Fibroblast of skin of scalp (primary cell): ENCODE data around the gene MLXIPL.
"Not testable (repeated sequence)": the region's sequence is repeated elsewhere in the genome, so short reads cannot be mapped to it uniquely, and the experiment has no call there.

ENCODE experiments used
- DNase-seq: peaks from one replicate; pipeline ENCODE4 v3.0.0-alpha.2; 2013

The MLXIPL gene

GRCh38 chr7:73646785-73647724 lies 22.7 kb upstream of the MLXIPL start:
- DNase-seq, result no peak

- DNase-seq, result no peak
Measured at GRCh38 chr7:73645643-73646174, 21.4 kb upstream of the MLXIPL start.

GRCh38 chr7:73644688-73645286 lies 20.5 kb upstream of the MLXIPL start:
- DNase-seq, result peak; percentile 8

GRCh38 chr7:73642834-73643233 lies 18.5 kb upstream of the MLXIPL start:
- DNase-seq, result peak; percentile 19

- DNase-seq, result no peak
Measured at GRCh38 chr7:73638911-73639310, 14.6 kb upstream of the MLXIPL start.

GRCh38 chr7:73635428-73636200 lies 11.3 kb upstream of the MLXIPL start:
- DNase-seq, result no peak

- DNase-seq, result no peak
Measured at GRCh38 chr7:73633844-73634243, 9.5 kb upstream of the MLXIPL start.

- no peak for DNase-seq
Measured at GRCh38 chr7:73633323-73633722, 9.0 kb upstream of the MLXIPL start.

- no peak for DNase-seq
Measured at GRCh38 chr7:73631558-73631957, 7.2 kb upstream of the MLXIPL start.

GRCh38 chr7:73628504-73628903 lies 4.2 kb upstream of the MLXIPL start:
- no peak for DNase-seq

- no peak for DNase-seq
Measured at GRCh38 chr7:73626814-73627213, 2.5 kb upstream of the MLXIPL start.

- no peak for DNase-seq
Measured at GRCh38 chr7:73625276-73625675, 954 bp upstream of the MLXIPL start.

- DNase-seq, result no peak
Measured at GRCh38 chr7:73624669-73625001, 313 bp upstream of the MLXIPL start.

- DNase-seq, result no peak
Measured at GRCh38 chr7:73622909-73623797, 1.2 kb downstream of the MLXIPL start.

- DNase-seq, result no peak
Measured at GRCh38 chr7:73622527-73622908, 1.8 kb downstream of the MLXIPL start.

GRCh38 chr7:73621168-73622063 lies 2.9 kb downstream of the MLXIPL start:
- no peak for DNase-seq

GRCh38 chr7:73619394-73619793 lies 4.9 kb downstream of the MLXIPL start:
- DNase-seq, result not testable (repeated sequence)

- DNase-seq, result no peak
Measured at GRCh38 chr7:73618538-73618937, 5.8 kb downstream of the MLXIPL start.

- not testable (repeated sequence) for DNase-seq
Measured at GRCh38 chr7:73617520-73617919, 6.8 kb downstream of the MLXIPL start.

GRCh38 chr7:73615886-73616285 lies 8.4 kb downstream of the MLXIPL start:
- DNase-seq, result peak; percentile 33

- DNase-seq, result not testable (repeated sequence)
Measured at GRCh38 chr7:73614937-73615336, 9.4 kb downstream of the MLXIPL start.
